Measurements from ENCODE around the gene WDR87.

WDR87 gene

DNA sequence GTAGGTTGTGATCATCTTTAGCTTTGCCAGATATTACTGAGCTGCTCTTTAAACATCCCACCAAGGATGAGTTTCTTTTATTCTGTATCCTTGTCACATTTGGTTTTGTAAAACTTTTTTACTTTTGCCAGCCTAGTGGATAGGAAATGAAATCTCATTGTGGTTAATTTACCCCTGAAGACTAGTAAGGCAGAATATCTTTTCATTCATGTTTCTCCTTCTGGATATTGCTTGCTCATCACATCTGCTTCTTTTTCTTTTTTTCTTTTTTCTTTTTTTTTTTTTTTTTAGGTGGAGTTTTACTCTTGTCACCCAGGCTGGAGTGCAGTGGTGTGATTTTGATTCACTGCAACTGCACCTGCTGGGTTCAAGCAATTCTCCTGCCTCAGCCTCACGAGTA, 32.0 kb upstream of the WDR87 start:
- no peak overlapping the region for H3K4me3 ChIP-seq (ENCODE audit: low read depth in 1 of 2, low read length in 2 of 2)
- no peak for TF ChIP-seq EZH2 (IDR thresholded peaks at IDR 0.05; ENCODE audit: borderline replicate concordance, low read depth, low read length, severe bottlenecking)
- TF ChIP-seq, protein P1, sequence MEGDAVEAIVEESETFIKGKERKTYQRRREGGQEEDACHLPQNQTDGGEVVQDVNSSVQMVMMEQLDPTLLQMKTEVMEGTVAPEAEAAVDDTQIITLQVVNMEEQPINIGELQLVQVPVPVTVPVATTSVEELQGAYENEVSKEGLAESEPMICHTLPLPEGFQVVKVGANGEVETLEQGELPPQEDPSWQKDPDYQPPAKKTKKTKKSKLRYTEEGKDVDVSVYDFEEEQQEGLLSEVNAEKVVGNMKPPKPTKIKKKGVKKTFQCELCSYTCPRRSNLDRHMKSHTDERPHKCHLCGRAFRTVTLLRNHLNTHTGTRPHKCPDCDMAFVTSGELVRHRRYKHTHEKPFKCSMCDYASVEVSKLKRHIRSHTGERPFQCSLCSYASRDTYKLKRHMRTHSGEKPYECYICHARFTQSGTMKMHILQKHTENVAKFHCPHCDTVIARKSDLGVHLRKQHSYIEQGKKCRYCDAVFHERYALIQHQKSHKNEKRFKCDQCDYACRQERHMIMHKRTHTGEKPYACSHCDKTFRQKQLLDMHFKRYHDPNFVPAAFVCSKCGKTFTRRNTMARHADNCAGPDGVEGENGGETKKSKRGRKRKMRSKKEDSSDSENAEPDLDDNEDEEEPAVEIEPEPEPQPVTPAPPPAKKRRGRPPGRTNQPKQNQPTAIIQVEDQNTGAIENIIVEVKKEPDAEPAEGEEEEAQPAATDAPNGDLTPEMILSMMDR (IDR thresholded peaks at IDR 0.05; ENCODE audit: borderline replicate concordance, extremely low read depth, low read length, poor library complexity, severe bottlenecking), result no peak

DNA sequence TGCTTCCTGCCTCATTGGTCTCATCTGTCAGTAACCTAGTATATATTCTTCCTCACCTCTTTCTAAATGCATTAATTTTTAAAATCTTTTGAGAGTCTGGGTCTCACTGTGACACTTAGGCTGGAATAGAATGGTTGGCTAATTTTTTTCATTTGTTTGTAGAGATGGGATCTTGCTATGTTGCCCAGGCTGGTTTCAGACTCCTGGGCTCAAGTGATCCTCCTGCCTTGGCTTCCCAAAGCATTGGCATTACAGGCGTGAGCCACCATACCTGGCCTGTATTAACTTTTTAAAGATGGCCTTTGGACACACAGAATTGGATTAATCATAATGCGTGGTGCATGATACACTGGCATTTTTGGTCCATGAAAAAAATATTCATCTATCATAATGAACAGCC, 30.5 kb upstream of the WDR87 start:
- no peaks in the 10 kb centered on the region for H3K9me3 ChIP-seq (ENCODE audit: insufficient read depth, low read length, severe bottlenecking)
- H4K20me1 ChIP-seq (ENCODE audit: insufficient read depth, low read length), result peaks cover 2% of the 10 kb centered on the region; the same call in 1 of the 2 replicates
- no peak for ATAC-seq (ENCODE audit: insufficient read depth, low read depth)
- no peak for TF ChIP-seq EZH2 (IDR thresholded peaks at IDR 0.05; ENCODE audit: borderline replicate concordance, low read depth, low read length, severe bottlenecking)
- TF ChIP-seq, protein P1 (IDR thresholded peaks at IDR 0.05; ENCODE audit: borderline replicate concordance, extremely low read depth, low read length, poor library complexity, severe bottlenecking), result no peak
- H3K4me1 ChIP-seq (ENCODE audit: insufficient read depth, low read length), result no peaks in the 10 kb centered on the region
- H3K9ac ChIP-seq (ENCODE audit: low read depth, low read length), result no peak overlapping the region
- peaks cover 4% of the 10 kb centered on the region; the same call in 1 of the 2 replicates for H3K79me2 ChIP-seq (ENCODE audit: insufficient read depth, low read length)
- H3K27ac ChIP-seq (ENCODE audit: low read length), result no peak overlapping the region
- H3K27me3 ChIP-seq (ENCODE audit: insufficient read depth, low read length, poor library complexity), result no peaks in the 10 kb centered on the region
- H3K36me3 ChIP-seq (ENCODE audit: insufficient read depth, low read length), result no peaks in the 10 kb centered on the region
- no peak overlapping the region for H3K4me2 ChIP-seq (ENCODE audit: insufficient read depth, low read length)
- H3K4me3 ChIP-seq (ENCODE audit: low read depth in 1 of 2, low read length in 2 of 2), result no peak overlapping the region
- no peak overlapping the region for H2AFZ ChIP-seq (ENCODE audit: low read depth, low read length)
- no peak for DNase-seq

More for the DNA sequence above, 32.0 kb upstream of the WDR87 start:
- Histone ChIP-seq H4K20me1 (ENCODE audit: insufficient read depth, low read length) (peaks cover 2% of the 10 kb centered on the region; the same call in 1 of the 2 replicates), H3K27me3 (ENCODE audit: insufficient read depth, low read length, poor library complexity) (no peaks in the 10 kb centered on the region), H3K79me2 (ENCODE audit: insufficient read depth, low read length) (peaks cover 4% of the 10 kb centered on the region; the same call in 1 of the 2 replicates), H3K36me3 (ENCODE audit: insufficient read depth, low read length) (no peaks in the 10 kb centered on the region), H3K4me2 (ENCODE audit: insufficient read depth, low read length) (no peak overlapping the region), H2AFZ (ENCODE audit: low read depth, low read length) (no peak overlapping the region), H3K4me1 (ENCODE audit: insufficient read depth, low read length) (no peaks in the 10 kb centered on the region), H3K9me3 (ENCODE audit: insufficient read depth, low read length, severe bottlenecking) (no peaks in the 10 kb centered on the region), H3K27ac (ENCODE audit: low read length) (no peak overlapping the region), H3K9ac (ENCODE audit: low read depth, low read length) (no peak overlapping the region)
- DNase-seq (no peak), ATAC-seq (ENCODE audit: insufficient read depth, low read depth) (no peak)

- no peak for ATAC-seq (ENCODE audit: insufficient read depth, low read depth)
- no peaks in the 10 kb centered on the region for H3K4me1 ChIP-seq (ENCODE audit: insufficient read depth, low read length)
These were observed 29.8 kb upstream of the WDR87 start for GRCh38 chr19:37936166-37936565.

More at GRCh38 chr19:37936166-37936565, 29.8 kb upstream of the WDR87 start:
- H3K27ac ChIP-seq (ENCODE audit: low read length), result no peak overlapping the region
- no peak overlapping the region for H2AFZ ChIP-seq (ENCODE audit: low read depth, low read length)
- no peak for TF ChIP-seq EZH2 (IDR thresholded peaks at IDR 0.05; ENCODE audit: borderline replicate concordance, low read depth, low read length, severe bottlenecking)
- TF ChIP-seq, protein P1 (IDR thresholded peaks at IDR 0.05; ENCODE audit: borderline replicate concordance, extremely low read depth, low read length, poor library complexity, severe bottlenecking), result no peak
- peaks cover 4% of the 10 kb centered on the region; the same call in 1 of the 2 replicates for H3K79me2 ChIP-seq (ENCODE audit: insufficient read depth, low read length)
- peaks cover 4% of the 10 kb centered on the region; the same call in 1 of the 2 replicates for H4K20me1 ChIP-seq (ENCODE audit: insufficient read depth, low read length)
- H3K4me3 ChIP-seq (ENCODE audit: low read depth in 1 of 2, low read length in 2 of 2), result no peak overlapping the region
- H3K27me3 ChIP-seq (ENCODE audit: insufficient read depth, low read length, poor library complexity), result no peaks in the 10 kb centered on the region
- no peak overlapping the region for H3K9ac ChIP-seq (ENCODE audit: low read depth, low read length)
- H3K9me3 ChIP-seq (ENCODE audit: insufficient read depth, low read length, severe bottlenecking), result no peaks in the 10 kb centered on the region
- no peak overlapping the region for H3K4me2 ChIP-seq (ENCODE audit: insufficient read depth, low read length)
- no peak for DNase-seq
- H3K36me3 ChIP-seq (ENCODE audit: insufficient read depth, low read length), result no peaks in the 10 kb centered on the region
